AG09319 (cell line): Measurements from ENCODE around the gene COG8.

Source experiments
- DNase-seq: peaks from one replicate; pipeline ENCODE4 v3.0.0-alpha.2; 2010; ENCODE audit warnings: low read depth; ENCODE audit errors: extremely low read depth
- TF ChIP-seq, protein P1 (sequence below): IDR thresholded peaks from 2 replicates; pipeline ENCODE4 v1.5.1; 2011; ENCODE audit warnings: low read depth, mild to moderate bottlenecking, inconsistent platforms, low read length, moderate library complexity

Gene COG8

DNA sequence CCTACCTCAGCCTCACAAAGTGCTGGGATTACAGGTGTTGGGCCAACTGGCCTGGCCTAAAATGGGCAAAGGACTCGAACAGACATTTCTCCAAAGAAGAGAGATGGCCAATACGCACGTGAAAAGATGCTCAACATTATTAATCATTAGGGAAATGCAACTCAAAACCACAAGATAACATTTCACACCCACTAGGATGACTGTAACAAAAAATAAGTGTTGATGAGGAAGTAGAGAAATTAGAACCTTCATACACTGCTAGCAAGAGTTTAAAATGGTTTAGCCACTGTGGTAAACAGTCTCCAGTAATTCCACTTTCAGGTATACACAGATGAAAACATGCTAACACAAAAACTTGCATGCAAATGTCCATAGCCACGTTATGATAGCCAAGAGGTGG is 6.6 kb upstream of the COG8 start:
- DNase-seq, result no peak
- TF ChIP-seq, protein P1, sequence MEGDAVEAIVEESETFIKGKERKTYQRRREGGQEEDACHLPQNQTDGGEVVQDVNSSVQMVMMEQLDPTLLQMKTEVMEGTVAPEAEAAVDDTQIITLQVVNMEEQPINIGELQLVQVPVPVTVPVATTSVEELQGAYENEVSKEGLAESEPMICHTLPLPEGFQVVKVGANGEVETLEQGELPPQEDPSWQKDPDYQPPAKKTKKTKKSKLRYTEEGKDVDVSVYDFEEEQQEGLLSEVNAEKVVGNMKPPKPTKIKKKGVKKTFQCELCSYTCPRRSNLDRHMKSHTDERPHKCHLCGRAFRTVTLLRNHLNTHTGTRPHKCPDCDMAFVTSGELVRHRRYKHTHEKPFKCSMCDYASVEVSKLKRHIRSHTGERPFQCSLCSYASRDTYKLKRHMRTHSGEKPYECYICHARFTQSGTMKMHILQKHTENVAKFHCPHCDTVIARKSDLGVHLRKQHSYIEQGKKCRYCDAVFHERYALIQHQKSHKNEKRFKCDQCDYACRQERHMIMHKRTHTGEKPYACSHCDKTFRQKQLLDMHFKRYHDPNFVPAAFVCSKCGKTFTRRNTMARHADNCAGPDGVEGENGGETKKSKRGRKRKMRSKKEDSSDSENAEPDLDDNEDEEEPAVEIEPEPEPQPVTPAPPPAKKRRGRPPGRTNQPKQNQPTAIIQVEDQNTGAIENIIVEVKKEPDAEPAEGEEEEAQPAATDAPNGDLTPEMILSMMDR, result no peak

GRCh38 chr16:69344171-69344570 is 4.8 kb upstream of the COG8 start:
- TF ChIP-seq, protein P1, result no peak

GRCh38 chr16:69340095-69340644 is 806 bp upstream of the COG8 start:
- no peak for DNase-seq
- TF ChIP-seq, protein P1, result no peak

More at GRCh38 chr16:69344171-69344570, 4.8 kb upstream of the COG8 start:
- DNase-seq, result no peak

DNA sequence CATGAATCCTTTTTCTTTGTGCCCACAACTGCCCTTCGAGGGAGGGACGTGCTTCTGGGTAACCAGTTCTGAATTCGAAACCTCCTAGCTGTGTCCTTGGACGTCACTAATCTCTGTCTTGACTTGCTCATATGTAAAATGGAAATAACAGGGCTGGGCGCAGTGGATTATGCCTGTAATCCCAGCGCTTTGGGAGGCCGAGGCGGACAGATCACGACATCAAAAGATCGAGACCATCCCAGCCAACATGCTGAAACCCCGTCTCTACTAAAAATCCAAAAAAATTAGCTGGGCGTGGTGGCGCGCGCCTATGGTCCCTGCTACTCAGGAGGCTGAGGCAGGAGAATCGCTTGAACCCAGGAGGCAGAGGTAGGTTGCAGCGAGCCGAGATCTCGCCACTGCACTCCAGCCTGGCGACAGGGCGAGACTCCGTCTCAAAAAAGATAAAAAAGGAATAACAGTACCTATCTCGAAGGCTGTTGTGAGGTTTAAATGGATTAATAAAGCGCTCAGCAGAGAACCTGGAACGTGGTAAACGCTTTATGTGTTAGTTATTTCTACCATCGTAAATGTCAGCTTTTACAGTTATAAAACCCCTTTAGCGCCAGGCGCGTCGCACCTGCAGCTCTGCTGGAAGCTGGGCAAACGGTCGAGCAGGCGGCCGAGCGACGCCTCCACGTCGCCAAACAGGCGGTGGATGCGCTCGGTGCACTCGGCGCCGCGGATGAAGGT is 641 bp downstream of the COG8 start:
- no peak for DNase-seq
- TF ChIP-seq, protein P1, result no peak

DNA sequence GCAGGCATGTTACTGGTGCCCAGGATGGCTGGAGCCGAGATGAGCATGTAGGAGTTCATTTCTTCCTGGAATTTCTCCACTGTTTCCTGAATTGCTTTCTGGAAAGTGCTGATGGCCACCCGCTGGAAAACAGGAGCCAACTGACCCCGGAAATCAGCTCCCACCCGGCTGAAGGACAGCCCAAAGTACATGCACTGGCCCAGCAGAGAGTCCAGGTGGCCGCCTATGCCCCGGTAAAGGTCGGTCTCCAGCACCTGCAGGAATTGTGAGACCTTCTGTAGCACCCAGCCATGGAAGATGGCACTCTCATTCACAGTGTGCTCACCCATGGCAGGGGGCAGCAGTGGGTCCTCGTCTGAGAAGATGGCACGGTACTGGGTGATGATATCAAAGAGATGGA is 4.7 kb downstream of the COG8 start:
- TF ChIP-seq, protein P1, result no peak
- no peak for DNase-seq

- DNase-seq, result peak; percentile 81
- TF ChIP-seq, protein P1, result no peak
Measured at GRCh38 chr16:69330286-69331109, 8.9 kb downstream of the COG8 start, which contains the start of gene PDF. PDF (minus strand) TSS chr16:69330588; CDS start chr16:69330570, 18 bp downstream.
